GM12875 (cell line): ENCODE results near the gene ANKRD9.
"Not testable (repeated sequence)": the region's sequence is repeated elsewhere in the genome, so short reads cannot be mapped to it uniquely, and the experiment has no call there.

Experiments used
- H3K4me3 ChIP-seq: one replicate; pipeline ENCODE4 v1.5.1; 2011; ENCODE audit warnings: low read depth, low read length, control low read depth
- TF ChIP-seq, protein P1 (sequence below): IDR thresholded peaks from 2 replicates; pipeline ENCODE4 v1.5.1; 2011; ENCODE audit warnings: low read depth, mild to moderate bottlenecking, control low read depth, inconsistent platforms, low read length, moderate library complexity, borderline replicate concordance; ENCODE audit not compliant: insufficient read depth

Gene ANKRD9

DNA sequence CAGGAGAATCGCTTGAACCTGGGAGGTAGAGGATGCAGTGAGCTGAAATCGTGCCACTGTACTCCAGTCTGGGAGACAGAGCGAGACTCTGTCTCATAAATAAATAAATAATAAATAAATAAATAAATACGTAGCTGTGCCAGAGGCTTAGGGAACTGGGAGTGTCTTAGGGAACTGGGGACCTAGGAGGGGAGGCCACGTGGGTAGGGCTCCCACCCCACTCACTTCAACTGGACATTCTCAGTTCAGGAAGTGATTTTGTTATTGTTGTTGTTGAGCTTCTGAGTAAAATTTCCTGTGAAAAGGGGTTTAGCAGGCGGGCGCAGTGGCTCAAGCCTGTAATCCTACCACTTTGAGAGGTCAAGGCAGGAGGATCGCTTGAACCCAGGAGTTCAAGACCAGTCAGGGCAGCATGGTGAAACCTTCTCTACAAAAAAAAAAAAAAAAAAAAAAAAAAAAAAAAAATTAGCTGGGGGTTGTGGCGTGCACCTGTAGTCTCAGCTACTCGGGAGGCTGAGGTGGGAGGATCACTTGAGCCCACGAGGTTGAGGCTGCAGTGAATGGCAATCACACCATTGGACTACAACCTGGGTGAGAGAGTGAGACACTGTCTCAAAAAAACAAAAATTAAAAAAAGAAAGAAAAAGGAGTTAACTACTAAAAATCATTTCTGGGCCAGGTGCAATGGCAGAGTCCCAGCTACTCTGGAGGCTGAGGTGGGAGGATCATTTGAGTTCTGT is 19.0 kb upstream of the ANKRD9 start:
- no peak overlapping the region for H3K4me3 ChIP-seq
- TF ChIP-seq, protein P1, sequence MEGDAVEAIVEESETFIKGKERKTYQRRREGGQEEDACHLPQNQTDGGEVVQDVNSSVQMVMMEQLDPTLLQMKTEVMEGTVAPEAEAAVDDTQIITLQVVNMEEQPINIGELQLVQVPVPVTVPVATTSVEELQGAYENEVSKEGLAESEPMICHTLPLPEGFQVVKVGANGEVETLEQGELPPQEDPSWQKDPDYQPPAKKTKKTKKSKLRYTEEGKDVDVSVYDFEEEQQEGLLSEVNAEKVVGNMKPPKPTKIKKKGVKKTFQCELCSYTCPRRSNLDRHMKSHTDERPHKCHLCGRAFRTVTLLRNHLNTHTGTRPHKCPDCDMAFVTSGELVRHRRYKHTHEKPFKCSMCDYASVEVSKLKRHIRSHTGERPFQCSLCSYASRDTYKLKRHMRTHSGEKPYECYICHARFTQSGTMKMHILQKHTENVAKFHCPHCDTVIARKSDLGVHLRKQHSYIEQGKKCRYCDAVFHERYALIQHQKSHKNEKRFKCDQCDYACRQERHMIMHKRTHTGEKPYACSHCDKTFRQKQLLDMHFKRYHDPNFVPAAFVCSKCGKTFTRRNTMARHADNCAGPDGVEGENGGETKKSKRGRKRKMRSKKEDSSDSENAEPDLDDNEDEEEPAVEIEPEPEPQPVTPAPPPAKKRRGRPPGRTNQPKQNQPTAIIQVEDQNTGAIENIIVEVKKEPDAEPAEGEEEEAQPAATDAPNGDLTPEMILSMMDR, result no peak

DNA sequence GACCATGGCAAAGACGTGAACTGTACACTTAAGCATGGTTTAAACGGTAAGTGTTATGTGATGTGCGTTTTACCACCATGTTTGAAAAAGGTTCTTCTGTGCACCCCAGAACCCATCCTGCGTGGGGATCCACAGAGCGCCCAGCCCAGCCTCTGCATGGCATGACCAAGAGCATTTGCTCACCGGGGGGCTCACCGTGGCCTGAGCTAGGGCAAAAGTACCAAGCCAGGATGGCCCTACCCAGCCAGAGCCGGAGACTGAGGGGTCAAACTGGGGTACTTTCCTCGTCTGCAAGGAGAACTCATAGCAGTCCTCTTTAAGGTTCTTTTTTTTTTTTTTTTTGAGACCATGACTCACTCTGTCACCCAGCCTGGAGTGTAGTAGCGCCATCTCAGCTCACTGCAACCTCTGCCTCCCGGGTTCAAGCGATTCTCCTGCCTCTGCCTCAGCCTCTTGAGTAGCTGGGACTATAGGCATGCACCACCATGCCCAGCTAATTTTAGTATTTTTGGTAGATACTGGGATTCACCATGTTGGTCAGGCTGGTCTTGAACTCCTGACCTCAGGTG is 16.4 kb upstream of the ANKRD9 start:
- H3K4me3 ChIP-seq, result peak overlapping the region; percentile 17
- TF ChIP-seq, protein P1, result no peak

DNA sequence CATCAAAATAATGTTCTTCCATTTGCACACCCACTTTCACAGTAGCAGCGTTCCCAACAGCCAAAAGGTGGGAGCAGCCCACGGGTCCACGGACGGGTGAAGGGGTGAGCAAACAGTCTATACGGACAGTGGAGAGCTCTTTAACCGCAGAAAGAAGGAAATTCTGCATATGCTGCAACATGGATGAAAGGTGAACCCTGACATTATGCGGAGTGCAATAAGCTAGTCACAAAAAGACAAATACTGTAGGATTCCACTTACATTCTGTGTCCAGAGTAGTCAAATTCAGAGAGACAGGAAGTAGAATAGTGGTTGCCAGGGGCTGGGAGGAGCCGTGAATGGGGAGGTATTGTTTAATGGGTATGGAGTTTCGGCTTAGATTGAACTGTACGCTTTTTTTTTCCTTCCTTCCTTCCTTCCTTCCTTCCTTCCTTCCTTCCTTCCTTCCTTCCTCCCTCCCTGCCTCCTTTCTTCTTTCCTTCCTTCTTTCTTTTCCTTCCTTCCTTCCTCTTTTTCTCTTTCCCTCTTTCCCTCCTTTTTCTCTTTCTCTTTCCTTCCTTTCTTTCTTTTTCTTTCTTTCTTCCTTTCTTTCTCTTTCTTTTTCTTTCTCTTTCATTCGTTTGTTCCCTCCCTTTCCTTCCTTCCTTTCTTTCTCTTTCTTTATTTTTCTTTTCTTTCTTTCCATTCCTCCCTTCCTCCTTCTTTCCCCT is 15.8 kb upstream of the ANKRD9 start:
- TF ChIP-seq, protein P1, result no peak
- peak overlapping the region; percentile 47 for H3K4me3 ChIP-seq

DNA sequence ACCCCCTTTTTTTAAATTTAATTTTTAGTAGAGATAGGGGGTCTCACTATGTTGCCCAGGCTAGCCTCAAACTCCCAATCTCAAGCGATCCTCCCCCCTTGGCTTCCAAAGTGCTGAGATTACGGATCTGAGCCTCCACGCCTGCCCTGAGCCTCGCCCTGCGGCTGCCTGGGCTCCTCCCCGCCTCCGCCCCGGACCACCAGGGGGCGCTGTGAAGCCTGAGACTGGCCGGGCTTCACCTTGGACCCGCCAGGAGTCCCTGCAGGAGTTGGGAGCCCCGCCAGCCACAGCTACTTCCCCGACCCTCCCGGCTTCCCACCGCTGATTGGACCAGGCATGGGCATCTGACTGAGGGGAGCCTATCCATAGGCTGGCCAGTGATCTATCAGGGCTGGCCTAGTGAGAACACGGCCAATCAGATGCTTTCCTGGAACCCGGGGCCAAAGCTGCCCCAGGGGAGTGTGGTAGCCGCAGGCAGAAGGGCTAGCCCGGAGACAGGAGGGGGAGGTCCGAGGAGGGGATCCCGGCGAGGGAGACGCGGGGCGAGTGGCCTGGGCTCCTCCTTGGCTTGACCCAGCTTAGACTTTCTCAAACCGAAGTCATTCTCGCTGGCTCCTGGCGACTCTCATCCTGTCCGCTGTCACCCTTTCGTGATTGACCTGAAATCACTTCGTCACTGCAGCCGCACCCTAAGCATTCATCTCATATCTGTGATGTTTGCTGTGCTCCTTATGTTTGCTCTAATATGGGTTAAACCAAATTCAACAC is 15.1 kb upstream of the ANKRD9 start:
- peak overlapping the region; percentile 47 for H3K4me3 ChIP-seq
- TF ChIP-seq, protein P1, result peak; percentile 96

DNA sequence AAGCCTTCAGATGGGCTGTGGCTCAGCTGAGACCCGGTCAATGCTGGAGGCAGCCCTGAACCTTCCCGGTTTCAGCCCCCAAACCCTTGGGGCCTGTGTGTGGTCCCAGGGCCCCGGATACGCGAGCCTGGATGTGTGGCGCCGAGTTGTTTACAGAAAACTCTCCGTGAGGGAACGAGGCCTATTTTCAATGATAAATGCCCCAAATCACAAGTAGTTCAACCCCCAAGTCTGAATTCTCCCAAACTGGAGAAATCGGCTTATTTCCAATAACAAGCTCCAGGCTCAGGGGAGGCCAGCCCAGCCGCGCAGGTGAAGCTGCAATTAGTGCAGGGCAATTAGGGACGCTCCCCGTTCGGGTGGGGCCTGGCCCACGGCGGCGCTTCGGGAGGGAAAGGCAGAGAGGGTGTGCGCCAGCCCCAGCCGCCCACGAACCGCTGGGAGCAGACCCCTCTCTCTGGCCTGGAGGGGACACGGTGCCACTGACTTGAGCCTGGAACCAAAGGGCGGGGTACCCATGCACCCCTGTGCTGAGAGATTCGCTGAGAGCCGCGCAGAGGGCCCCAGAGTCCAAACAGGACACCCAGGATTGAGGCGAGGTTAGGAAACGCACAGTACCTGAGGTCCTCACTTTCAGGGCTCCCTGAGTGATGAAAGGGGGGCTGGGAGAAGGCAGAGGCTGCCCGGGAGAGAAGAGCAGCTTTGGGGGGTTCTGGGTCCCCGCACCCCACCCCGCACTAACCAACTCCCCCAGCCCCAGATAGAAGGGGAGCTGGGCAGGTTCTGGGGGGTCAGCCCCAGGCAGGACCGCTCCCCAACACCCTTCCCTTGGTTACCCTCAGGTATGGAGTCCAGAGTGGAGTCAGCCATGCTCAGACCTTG is 14.2 kb upstream of the ANKRD9 start:
- no peak overlapping the region for H3K4me3 ChIP-seq
- TF ChIP-seq, protein P1, result no peak

- TF ChIP-seq, protein P1, result no peak
- H3K4me3 ChIP-seq, result no peak overlapping the region
Observed at GRCh38 chr14:102523200-102523568, 13.6 kb upstream of the ANKRD9 start.

DNA sequence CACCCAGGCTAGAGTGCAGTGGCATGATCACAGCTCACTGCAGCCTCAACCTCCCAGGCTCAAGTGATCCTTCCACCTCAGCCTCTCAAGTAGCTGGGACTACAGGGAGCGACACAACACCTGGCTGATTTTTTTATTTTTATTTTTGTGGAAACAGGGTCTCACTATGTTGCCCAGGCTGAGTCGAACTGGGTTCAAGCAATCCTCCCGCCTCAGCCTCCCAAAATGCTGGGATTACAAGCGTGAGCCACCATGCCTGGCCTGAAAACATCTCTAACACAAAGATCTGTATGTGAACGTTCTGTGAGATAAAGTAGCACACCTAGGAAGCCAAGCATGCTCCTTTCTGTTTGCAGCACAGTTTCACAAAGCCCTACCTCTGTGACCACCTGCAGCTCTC is 10.1 kb upstream of the ANKRD9 start:
- H3K4me3 ChIP-seq, result not testable (repeated sequence)
